Hepatocyte (in vitro differentiated cells): ENCODE results near the gene TTC9. TPM values are rescaled to one million over a fixed set of nuclear protein-coding genes. Genes with fewer than 3 reads are reported as not detected.

Experiments
- DNase-seq: peaks from one replicate; pipeline ENCODE4 v3.0.0-alpha.2; 2016; ENCODE audit warnings: low spot score
- H2AFZ ChIP-seq: fragments of 200-600 bp; sonication (generic); 2 replicates; pipeline ENCODE4 v1.6.0; 2016; ENCODE audit warnings: antibody characterized with exemption, mild to moderate bottlenecking
- H3K27ac ChIP-seq: fragments of 200-600 bp; sonication (generic); 2 replicates; pipeline ENCODE4 v1.5.1; 2016; ENCODE audit warnings: mild to moderate bottlenecking
- H3K27me3 ChIP-seq: fragments of 200-600 bp; sonication (generic); 2 replicates; pipeline ENCODE4 v1.6.1; 2016
- H3K36me3 ChIP-seq: fragments of 200-600 bp; sonication (generic); replicated peaks from 2 replicates; pipeline ENCODE4 v1.5.1; 2016; ENCODE audit warnings: low read depth; ENCODE audit not compliant: insufficient read depth
- H3K4me1 ChIP-seq: fragments of 200-600 bp; sonication (generic); 2 replicates; pipeline ENCODE4 v1.5.1; 2016; ENCODE audit warnings: mild to moderate bottlenecking, moderate library complexity; ENCODE audit not compliant: insufficient read depth
- H3K4me2 ChIP-seq: fragments of 200-600 bp; sonication (generic); 2 replicates; pipeline ENCODE4 v1.6.0; 2016
- H3K4me3 ChIP-seq: fragments of 200-600 bp; sonication (generic); 2 replicates; pipeline ENCODE4 v1.5.1; 2016; ENCODE audit warnings: mild to moderate bottlenecking
- H3K79me2 ChIP-seq: fragments of 200-600 bp; sonication (generic); 2 replicates; pipeline ENCODE4 v1.6.0; 2017; ENCODE audit warnings: mild to moderate bottlenecking
- H3K9me2 ChIP-seq: fragments of 200-600 bp; sonication (generic); replicated peaks from 2 replicates; pipeline ENCODE4 v1.6.0; 2017; ENCODE audit warnings: mild to moderate bottlenecking; ENCODE audit not compliant: insufficient read depth
- H3K9me3 ChIP-seq: fragments of 200-600 bp; sonication (generic); 2 replicates; pipeline ENCODE4 v1.5.1; 2016; ENCODE audit warnings: low read depth, mild to moderate bottlenecking
- H4K20me1 ChIP-seq: fragments of 200-600 bp; sonication (generic); 2 replicates; pipeline ENCODE4 v1.6.0; 2016; ENCODE audit warnings: mild to moderate bottlenecking; ENCODE audit not compliant: insufficient read depth, poor library complexity, severe bottlenecking
- CTCF ChIP-seq: fragments of 200-600 bp; sonication (generic); IDR thresholded peaks from 2 replicates; pipeline ENCODE4 v1.5.1; 2016; ENCODE audit warnings: antibody characterized with exemption, mild to moderate bottlenecking; ENCODE audit not compliant: poor library complexity
- EZH2 ChIP-seq: fragments of 200-600 bp; sonication (generic); IDR thresholded peaks from 2 replicates; pipeline ENCODE4 v1.6.1; 2016; ENCODE audit warnings: antibody characterized with exemption, mild to moderate bottlenecking, borderline replicate concordance
- EZH2phosphoT487 ChIP-seq: fragments of 200-600 bp; sonication (generic); IDR thresholded peaks from one replicate; pipeline ENCODE4 v1.6.1; 2018; ENCODE audit warnings: antibody characterized with exemption, mild to moderate bottlenecking, low read depth, moderate library complexity; ENCODE audit not compliant: unreplicated experiment, severe bottlenecking
- WGBS: methylation state at CpG from one replicate; pipeline ENCODE4 v1.1.6; 2016; ENCODE audit warnings: low lambda C conversion rate; ENCODE audit errors: missing lambda C conversion rate; 5-methylcytosine and 5-hydroxymethylcytosine counted together
- polyA plus RNA-seq: library from polyadenylated mRNA; unstranded; fragments of >200 nt; fragmentation: Nextera tagmentation; extraction: Ambion mirVana; gene quantifications from 2 replicates; pipeline ENCODE4 v1.2.1, GENCODE V29; 2016
- total RNA-seq: library from RNA; depleted of rRNA; stranded (reverse); fragments of >200 nt; gene quantifications from 2 replicates; pipeline ENCODE4 v1.2.3, GENCODE V29; 2014

The TTC9 gene
- total and polyA plus RNA-seq, 2 experiments from 2014 or later = 3.6 to 4.9 TPM

- no peaks in the 10 kb centered on the region for H3K79me2 ChIP-seq
Observed at GRCh38 chr14:70683983-70684382, 42.3 kb downstream of the TTC9 start.

DNA sequence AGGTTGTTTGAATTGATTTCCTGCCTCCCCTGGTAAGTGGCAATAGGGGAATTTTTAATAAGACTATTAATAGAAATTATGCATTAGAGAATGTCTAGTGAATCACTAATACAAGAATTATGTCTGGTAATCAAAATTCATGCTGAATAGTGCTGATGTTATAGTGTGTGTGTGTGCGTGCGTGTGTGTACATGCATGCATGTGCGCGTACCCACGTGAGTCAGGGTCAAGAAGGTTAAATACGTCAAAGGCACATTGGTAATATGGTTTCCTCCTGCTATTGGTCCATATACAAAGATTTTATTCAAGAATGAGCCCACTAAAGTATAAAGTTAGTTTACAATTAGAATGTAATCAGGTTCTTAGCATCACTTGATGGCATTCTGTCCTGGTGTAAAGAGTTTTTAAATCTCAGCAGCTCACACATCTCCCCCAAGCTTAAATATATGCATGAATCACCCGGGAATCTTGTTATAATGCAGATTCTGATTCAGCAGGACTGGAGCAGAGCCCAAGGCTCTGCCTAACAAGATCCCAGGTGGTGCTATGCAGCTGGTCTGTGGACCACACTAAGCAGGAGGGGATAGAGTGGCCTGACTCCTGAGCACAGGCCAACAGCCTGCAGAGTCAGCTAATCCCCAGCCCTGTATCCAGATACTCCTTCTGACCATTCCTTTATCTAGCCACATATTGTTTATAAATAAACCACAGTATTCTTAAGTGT, 43.9 kb downstream of the TTC9 start:
- Histone ChIP-seq H3K4me2 (no peak overlapping the region), H4K20me1 (no peaks in the 10 kb centered on the region), H3K9me2 (no peaks in the 10 kb centered on the region), H2AFZ (no peak overlapping the region), H3K4me1 (no peaks in the 10 kb centered on the region), H3K9me3 (no peaks in the 10 kb centered on the region), H3K79me2 (no peaks in the 10 kb centered on the region), H3K36me3 (no peaks in the 10 kb centered on the region), H3K27ac (no peak overlapping the region), H3K27me3 (no peaks in the 10 kb centered on the region), H3K4me3 (no peak overlapping the region)
- WGBS = 84% methylated on average over 7 of the region's 7 CpGs
- DNase-seq = no peak
- TF ChIP-seq EZH2 (no peak), EZH2phosphoT487 (no peak), CTCF (no peak)

More at GRCh38 chr14:70683983-70684382, 42.3 kb downstream of the TTC9 start:
- no peaks in the 10 kb centered on the region for H3K4me1 ChIP-seq
- H3K27ac ChIP-seq = no peak overlapping the region
- no peak overlapping the region for H2AFZ ChIP-seq
- no peak overlapping the region for H3K4me2 ChIP-seq
- no peaks in the 10 kb centered on the region for H3K27me3 ChIP-seq
- WGBS = 59% methylated on average over 6 of the region's 6 CpGs
- H3K4me3 ChIP-seq = no peak overlapping the region
- no peaks in the 10 kb centered on the region for H4K20me1 ChIP-seq
- no peak for DNase-seq
- TF ChIP-seq CTCF (no peak), EZH2 (no peak), EZH2phosphoT487 (no peak)
- no peaks in the 10 kb centered on the region for H3K9me2 ChIP-seq
- H3K9me3 ChIP-seq = no peaks in the 10 kb centered on the region
- H3K36me3 ChIP-seq = no peaks in the 10 kb centered on the region

GRCh38 chr14:70692210-70692609, 50.5 kb downstream of the TTC9 start:
- H3K79me2 ChIP-seq = no peaks in the 10 kb centered on the region
- no peak overlapping the region for H3K27ac ChIP-seq
- no peak overlapping the region for H3K4me3 ChIP-seq
- H2AFZ ChIP-seq = no peak overlapping the region
- no peak overlapping the region for H3K4me2 ChIP-seq
- no peak for TF ChIP-seq CTCF
- no peak for TF ChIP-seq EZH2phosphoT487
- no peak for TF ChIP-seq EZH2
- no peaks in the 10 kb centered on the region for H3K4me1 ChIP-seq
- H4K20me1 ChIP-seq = no peaks in the 10 kb centered on the region
- no peak for DNase-seq
- no peaks in the 10 kb centered on the region for H3K27me3 ChIP-seq
- no peaks in the 10 kb centered on the region for H3K36me3 ChIP-seq
- no peaks in the 10 kb centered on the region for H3K9me2 ChIP-seq
- no peaks in the 10 kb centered on the region for H3K9me3 ChIP-seq
- WGBS = 77% methylated on average over 10 of the region's 10 CpGs
